AG04450 (cell line): Measurements from ENCODE around the gene HMOX2. TPM values are rescaled to one million over a fixed set of nuclear protein-coding genes. Genes with fewer than 3 reads are reported as not detected.

Experiments
- CTCF ChIA-PET: fragments of 300-600, 350-600 bp; formaldehyde crosslinking; extraction: SDS; loops from one replicate; lab custom pipeline; 2022; ENCODE audit warnings: antibody characterized with exemption, inconsistent platforms; lab: Charles Lee
- POLR2A ChIA-PET: fragments of 350-600 bp; formaldehyde crosslinking; extraction: SDS; loops from one replicate; lab custom pipeline; 2021; ENCODE audit warnings: antibody characterized with exemption, inconsistent platforms; lab: Yijun Ruan, JAX
- DNase-seq: peaks from one replicate; pipeline ENCODE4 v3.0.0-alpha.2; 2011; ENCODE audit warnings: low read depth, low spot score
- H3K27ac ChIP-seq: one replicate; pipeline ENCODE4 v1.5.1; 2012; ENCODE audit warnings: low read depth, low read length, control low read depth
- H3K27me3 ChIP-seq: one replicate; pipeline ENCODE4 v1.6.0; 2012; ENCODE audit warnings: low read length; ENCODE audit not compliant: control insufficient read depth, insufficient read depth
- H3K4me3 ChIP-seq: 2 replicates; pipeline ENCODE4 v1.5.1; 2011; ENCODE audit warnings: mild to moderate bottlenecking, low read depth, low read length, control low read depth
- H3K9me3 ChIP-seq: 2 replicates; pipeline ENCODE4 v1.5.1; 2012; ENCODE audit warnings: low read length; ENCODE audit not compliant: control insufficient read depth, insufficient read depth
- polyA plus RNA-seq: library from polyadenylated mRNA; depleted of rRNA; stranded (reverse); fragments of >200 nt; gene quantifications from 2 replicates; pipeline ENCODE4 v1.2.3, GENCODE V29; 2011
- TF ChIP-seq, protein P1 (sequence below): IDR thresholded peaks from 2 replicates; pipeline ENCODE4 v1.5.1; 2011; ENCODE audit warnings: low read depth, low read length, control low read depth, inconsistent platforms

HMOX2 gene
- polyA plus RNA-seq, 1 experiment, result 49.2 TPM

DNA sequence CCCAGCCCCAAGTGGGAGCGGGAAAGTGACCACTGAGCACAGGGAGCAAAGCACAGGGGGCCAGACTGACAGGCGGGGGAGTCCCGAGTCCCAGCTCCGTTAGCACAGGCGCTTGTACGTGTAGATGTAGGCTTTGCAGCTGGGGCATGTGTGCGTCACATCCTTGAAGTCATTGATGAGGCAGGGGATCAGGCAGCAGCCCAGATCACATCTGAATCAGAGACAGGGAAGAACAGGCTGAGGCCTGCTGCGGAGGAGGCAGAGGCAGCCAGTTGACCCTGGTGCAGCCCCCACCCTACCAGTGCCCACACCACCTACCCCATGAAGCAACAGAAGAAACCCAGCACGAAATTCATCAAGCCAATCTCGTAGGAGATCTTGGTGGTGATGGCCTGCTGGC, 36.3 kb downstream of the HMOX2 start:
- no peak overlapping the region for H3K27ac ChIP-seq
- no peaks in the 10 kb centered on the region for H3K27me3 ChIP-seq
- POLR2A ChIA-PET, result no interaction called here
- DNase-seq, result no peak
- TF ChIP-seq, protein P1, sequence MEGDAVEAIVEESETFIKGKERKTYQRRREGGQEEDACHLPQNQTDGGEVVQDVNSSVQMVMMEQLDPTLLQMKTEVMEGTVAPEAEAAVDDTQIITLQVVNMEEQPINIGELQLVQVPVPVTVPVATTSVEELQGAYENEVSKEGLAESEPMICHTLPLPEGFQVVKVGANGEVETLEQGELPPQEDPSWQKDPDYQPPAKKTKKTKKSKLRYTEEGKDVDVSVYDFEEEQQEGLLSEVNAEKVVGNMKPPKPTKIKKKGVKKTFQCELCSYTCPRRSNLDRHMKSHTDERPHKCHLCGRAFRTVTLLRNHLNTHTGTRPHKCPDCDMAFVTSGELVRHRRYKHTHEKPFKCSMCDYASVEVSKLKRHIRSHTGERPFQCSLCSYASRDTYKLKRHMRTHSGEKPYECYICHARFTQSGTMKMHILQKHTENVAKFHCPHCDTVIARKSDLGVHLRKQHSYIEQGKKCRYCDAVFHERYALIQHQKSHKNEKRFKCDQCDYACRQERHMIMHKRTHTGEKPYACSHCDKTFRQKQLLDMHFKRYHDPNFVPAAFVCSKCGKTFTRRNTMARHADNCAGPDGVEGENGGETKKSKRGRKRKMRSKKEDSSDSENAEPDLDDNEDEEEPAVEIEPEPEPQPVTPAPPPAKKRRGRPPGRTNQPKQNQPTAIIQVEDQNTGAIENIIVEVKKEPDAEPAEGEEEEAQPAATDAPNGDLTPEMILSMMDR, result no peak
- CTCF ChIA-PET, result interaction anchor here (1.0 kb wide), 1 partner anchor 36 kb away, joined by 3 read pairs; no protein-coding TSS in a partner anchor
- no peak overlapping the region for H3K4me3 ChIP-seq
- H3K9me3 ChIP-seq, result no peaks in the 10 kb centered on the region; the same call in 1 of the 2 replicates

DNA sequence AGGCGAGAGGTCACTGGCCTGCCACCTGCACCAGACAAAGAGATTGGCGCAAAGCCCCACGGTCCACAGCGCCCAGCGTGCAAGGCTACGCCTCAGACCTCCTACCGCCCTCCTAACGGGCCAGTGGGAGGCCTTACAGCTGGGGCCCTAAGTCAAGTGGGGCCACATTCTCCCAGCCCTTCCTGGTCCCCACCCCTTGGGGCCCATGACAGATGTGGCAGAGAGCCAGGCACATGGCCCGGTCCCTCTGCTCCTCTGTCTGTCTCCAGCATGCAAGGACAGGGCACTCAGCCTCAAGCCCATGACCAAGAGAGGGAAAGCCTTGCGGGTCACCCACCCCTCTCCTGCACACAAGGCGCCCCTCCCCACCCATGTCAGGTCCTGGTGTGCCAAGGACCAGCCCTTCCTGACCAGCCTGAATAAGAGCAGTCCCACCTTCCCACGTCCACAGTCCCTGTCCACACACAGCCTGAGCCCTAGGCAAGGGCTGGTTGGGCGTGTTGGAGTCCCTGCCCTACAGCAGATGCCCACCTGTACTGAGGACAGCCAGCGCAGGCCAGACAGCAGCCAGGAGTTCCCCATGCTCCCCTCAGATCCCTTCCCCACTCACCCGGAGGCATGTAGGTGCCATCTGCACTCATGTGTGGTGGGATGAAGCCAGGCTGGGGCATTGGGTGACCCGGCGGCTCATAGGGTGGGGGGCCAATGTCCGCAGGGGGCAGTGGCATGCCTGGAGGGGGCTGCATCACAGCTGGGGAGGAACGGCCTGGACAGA, 37.1 kb downstream of the HMOX2 start:
- ChIA-PET CTCF (no interaction called here), POLR2A (interaction anchor here (0.5 to 1.4 kb wide), 2 partner anchors 9 to 13 kb away, joined by 4 read pairs; no protein-coding TSS in a partner anchor)
- Histone ChIP-seq H3K27ac (no peak overlapping the region), H3K27me3 (no peaks in the 10 kb centered on the region), H3K9me3 (no peaks in the 10 kb centered on the region; the same call in 1 of the 2 replicates), H3K4me3 (no peak overlapping the region)
- TF ChIP-seq, protein P1, result no peak
- no peak for DNase-seq

DNA sequence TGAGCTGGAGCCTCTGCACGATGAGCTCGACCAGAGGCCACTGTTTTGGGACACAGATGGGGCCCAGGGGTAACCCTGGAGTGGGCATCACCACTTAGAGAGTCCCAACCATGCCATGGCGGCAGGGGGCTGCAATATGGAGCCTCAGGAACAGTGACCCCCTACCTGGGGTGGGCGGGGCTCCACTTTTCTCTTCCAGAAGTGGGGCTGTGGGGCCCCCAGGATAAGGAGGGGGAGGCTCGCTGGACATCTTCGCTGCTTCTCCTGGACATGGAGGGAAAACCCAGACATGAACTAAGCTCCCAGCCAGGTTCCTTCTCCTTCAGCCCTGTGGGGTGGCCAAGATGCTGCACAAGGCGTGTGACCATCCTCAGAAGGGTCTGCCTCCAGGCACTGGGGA, 37.7 kb downstream of the HMOX2 start:
- Histone ChIP-seq H3K27me3 (no peaks in the 10 kb centered on the region), H3K9me3 (no peaks in the 10 kb centered on the region; the same call in 1 of the 2 replicates), H3K4me3 (no peak overlapping the region), H3K27ac (no peak overlapping the region)
- no peak for DNase-seq
- TF ChIP-seq, protein P1, result no peak
- ChIA-PET CTCF (interaction anchor here (1.8 to 6.0 kb wide), 2 partner anchors 6 to 35 kb away, joined by 10 to 45 read pairs; no protein-coding TSS in a partner anchor), POLR2A (interaction anchor here (0.5 to 1.4 kb wide), 2 partner anchors 10 to 13 kb away, joined by 4 read pairs; no protein-coding TSS in a partner anchor)

DNA sequence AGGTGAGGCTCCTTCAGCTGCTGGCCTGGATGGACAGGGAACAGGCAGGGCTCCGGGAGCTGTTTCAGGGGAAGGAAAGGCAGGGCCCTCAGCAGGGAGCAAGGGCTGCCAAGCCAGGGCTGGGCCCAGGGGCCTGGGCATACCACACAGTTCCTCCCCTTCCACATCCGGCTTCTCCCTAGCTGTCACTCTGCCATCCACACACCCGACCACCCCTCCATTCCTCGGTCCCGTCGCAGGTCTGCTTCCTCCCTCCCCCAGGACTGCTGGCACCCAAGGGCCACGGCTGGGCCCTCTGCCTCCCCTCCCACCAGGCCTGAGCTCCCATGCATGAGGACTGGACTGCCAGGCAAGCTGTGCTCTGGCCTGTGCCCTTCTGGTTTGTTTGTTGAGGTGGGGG, 38.4 kb downstream of the HMOX2 start:
- Histone ChIP-seq H3K27me3 (no peaks in the 10 kb centered on the region), H3K9me3 (no peaks in the 10 kb centered on the region; the same call in 1 of the 2 replicates), H3K27ac (no peak overlapping the region), H3K4me3 (no peak overlapping the region)
- ChIA-PET CTCF (interaction anchor here (0.6 to 6.0 kb wide), 4 partner anchors 7 to 85 kb away, joined by 3 to 45 read pairs (median 6); no protein-coding TSS in a partner anchor), POLR2A (interaction anchor here (1.4 kb wide), 1 partner anchor 14 kb away, joined by 4 read pairs; no protein-coding TSS in a partner anchor)
- TF ChIP-seq, protein P1, result no peak
- no peak for DNase-seq
